Stomach (tissue), 4 donors: ENCODE measurements around the gene PFDN6.

Experiments
- POLR2A ChIP-seq, 4 donors: fragments of 450-650 bp; IDR thresholded peaks; one replicate each; pipeline ENCODE4 v1.6.1; 2016; ENCODE audit warnings: antibody characterized with exemption in 4 of 4, control low read depth in 2 of 4, mild to moderate bottlenecking in 1 of 4, moderate library complexity in 1 of 4
- POLR2AphosphoS5 ChIP-seq, 3 donors: sonication (generic); formaldehyde crosslinking; IDR thresholded peaks; one replicate each; pipeline ENCODE4 v1.6.1; 2016; ENCODE audit warnings: antibody characterized with exemption in 3 of 3
- TF ChIP-seq, protein P1 (sequence below), 7 experiments: fragments of 450-650 bp in 4 of 7; fragments of 200-600 bp in 3 of 7; sonication (generic) in 3 of 7; IDR thresholded peaks; one replicate each; pipeline ENCODE4 v1.5.1; 2016 to 2019; ENCODE audit warnings: antibody characterized with exemption in 7 of 7, control low read depth in 2 of 7, mild to moderate bottlenecking in 1 of 7

DNA sequence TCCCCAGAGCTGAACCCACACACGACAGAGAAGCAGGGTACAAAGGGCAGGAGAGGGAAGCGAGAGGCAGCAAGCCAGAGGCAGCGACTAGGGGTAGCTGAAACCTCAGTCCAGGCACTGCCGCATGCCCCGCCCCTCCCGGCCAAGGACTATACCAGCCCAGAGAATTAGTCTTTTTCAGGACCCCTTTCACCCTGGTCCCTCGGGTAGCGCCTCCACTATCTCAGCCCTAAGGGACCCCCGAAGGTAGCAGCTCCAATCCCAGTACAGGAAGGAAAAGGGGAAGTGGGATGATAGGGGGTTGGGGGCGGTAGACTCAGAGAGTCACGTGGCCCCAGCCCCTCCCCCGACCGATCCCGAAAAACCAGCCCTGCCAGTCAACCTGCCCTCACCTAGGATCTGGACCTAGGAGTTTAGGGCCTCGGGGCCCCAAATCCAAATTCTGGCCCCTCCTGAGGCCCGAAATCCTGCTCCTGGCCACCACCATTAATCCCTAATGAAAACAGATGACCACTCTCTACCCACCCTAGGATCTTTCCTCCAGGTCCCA, 8.1 kb downstream of the PFDN6 start:
- TF ChIP-seq, protein P1, sequence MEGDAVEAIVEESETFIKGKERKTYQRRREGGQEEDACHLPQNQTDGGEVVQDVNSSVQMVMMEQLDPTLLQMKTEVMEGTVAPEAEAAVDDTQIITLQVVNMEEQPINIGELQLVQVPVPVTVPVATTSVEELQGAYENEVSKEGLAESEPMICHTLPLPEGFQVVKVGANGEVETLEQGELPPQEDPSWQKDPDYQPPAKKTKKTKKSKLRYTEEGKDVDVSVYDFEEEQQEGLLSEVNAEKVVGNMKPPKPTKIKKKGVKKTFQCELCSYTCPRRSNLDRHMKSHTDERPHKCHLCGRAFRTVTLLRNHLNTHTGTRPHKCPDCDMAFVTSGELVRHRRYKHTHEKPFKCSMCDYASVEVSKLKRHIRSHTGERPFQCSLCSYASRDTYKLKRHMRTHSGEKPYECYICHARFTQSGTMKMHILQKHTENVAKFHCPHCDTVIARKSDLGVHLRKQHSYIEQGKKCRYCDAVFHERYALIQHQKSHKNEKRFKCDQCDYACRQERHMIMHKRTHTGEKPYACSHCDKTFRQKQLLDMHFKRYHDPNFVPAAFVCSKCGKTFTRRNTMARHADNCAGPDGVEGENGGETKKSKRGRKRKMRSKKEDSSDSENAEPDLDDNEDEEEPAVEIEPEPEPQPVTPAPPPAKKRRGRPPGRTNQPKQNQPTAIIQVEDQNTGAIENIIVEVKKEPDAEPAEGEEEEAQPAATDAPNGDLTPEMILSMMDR (IDR thresholded peaks at IDR 0.05): peak in 1 of 7 experiments; percentile 10
- TF ChIP-seq POLR2AphosphoS5 (IDR thresholded peaks at IDR 0.05): no peak
- no peak for TF ChIP-seq POLR2A (IDR thresholded peaks at IDR 0.05)
